NCI-H345 treated with DMSO at 0.1 percent for 48 hours (cell line): ENCODE measurements around the gene MAD1L1.

Experiments used
- DNase-seq: peaks from one replicate; lab custom pipeline; 2025; ENCODE audit not compliant: unreplicated experiment; lab: John Stamatoyannopoulos, UW

MAD1L1 gene

GRCh38 chr7:1858435-1859265 lies 374.1 kb downstream of the MAD1L1 start:
- DNase-seq, result no peak

GRCh38 chr7:1857487-1858421 lies 375.0 kb downstream of the MAD1L1 start:
- no peak for DNase-seq

GRCh38 chr7:1856888-1857441 lies 375.8 kb downstream of the MAD1L1 start:
- DNase-seq, result no peak

- DNase-seq, result no peak
Measured at GRCh38 chr7:1856161-1856887, 376.4 kb downstream of the MAD1L1 start.

GRCh38 chr7:1855725-1856160 lies 377.0 kb downstream of the MAD1L1 start:
- no peak for DNase-seq

- no peak for DNase-seq
Measured at GRCh38 chr7:1854866-1855724, 377.6 kb downstream of the MAD1L1 start.

- no peak for DNase-seq
Measured at GRCh38 chr7:1853986-1854865, 378.5 kb downstream of the MAD1L1 start.

GRCh38 chr7:1853431-1853985 lies 379.2 kb downstream of the MAD1L1 start:
- DNase-seq, result no peak

- no peak for DNase-seq
Measured at GRCh38 chr7:1852517-1853430, 380.0 kb downstream of the MAD1L1 start.

- no peak for DNase-seq
Measured at GRCh38 chr7:1851721-1852516, 380.8 kb downstream of the MAD1L1 start.

GRCh38 chr7:1850976-1851571 lies 381.7 kb downstream of the MAD1L1 start:
- no peak for DNase-seq

GRCh38 chr7:1850111-1850975 lies 382.4 kb downstream of the MAD1L1 start:
- no peak for DNase-seq

GRCh38 chr7:1849351-1850041 lies 383.2 kb downstream of the MAD1L1 start:
- DNase-seq, result no peak

GRCh38 chr7:1848911-1849311 lies 383.8 kb downstream of the MAD1L1 start:
- DNase-seq, result no peak
